Pancreas (tissue), 10 donors: ENCODE measurements around the gene TAF8. TPM values are rescaled to one million over a fixed set of nuclear protein-coding genes. Genes with fewer than 3 reads are reported as not detected.

Source experiments
- ATAC-seq, 4 donors: fragments of 200-7000 bp; cut with Tn5 transposase; one replicate each; pipeline versions ENCODE4 v1.8.0 to v1.9.1; 2020; ENCODE audit warnings: mild to moderate bottlenecking in 4 of 4, moderate library complexity in 4 of 4
- DNase-seq, 6 donors: peaks; one replicate each; pipeline ENCODE4 v3.0.0-alpha.2; 2020
- FAIRE-seq: peaks from 2 replicates; lab custom pipeline; 2012; peaks lifted over from hg19 to GRCh38; lab: Jason Lieb, UNC
- H3K27ac ChIP-seq, 4 donors: fragments of 200-600 bp; sonication (generic); 1 replicate in 3 of 4; 2 replicates in 1 of 4; pipeline versions ENCODE4 v1.5.0 to v1.8.0; 2020
- H3K27me3 ChIP-seq, 4 donors: fragments of 200-600 bp; one replicate each; pipeline ENCODE4 v1.8.0; 2021
- H3K36me3 ChIP-seq, 3 donors: fragments of 200-600 bp; sonication (generic) in 1 of 3; one replicate each; pipeline versions ENCODE4 v1.5.0 to v1.8.0; 2020 to 2021
- H3K4me1 ChIP-seq, 3 donors: fragments of 200-600 bp; one replicate each; pipeline ENCODE4 v1.8.0; 2021
- H3K4me3 ChIP-seq, 4 donors: fragments of 200-600 bp; sonication (generic) in 2 of 4; one replicate each; pipeline versions ENCODE4 v1.5.0 to v1.8.0; 2020 to 2021
- H3K9me3 ChIP-seq, 4 donors: fragments of 200-600 bp; one replicate each; pipeline ENCODE4 v1.8.0; 2021
- WGBS, 2 donors: extraction: QIAGEN DNeasy Blood & Tissue Kit; methylation state at CpG; one replicate each; pipeline ENCODE4 v1.1.7; 2013; 5-methylcytosine and 5-hydroxymethylcytosine counted together
- intact Hi-C, 3 donors: fragments of 100-400 bp; cut with DNase I; formaldehyde crosslinking; loops; one replicate each; pipeline versions ENCODE4 v1.11.1 to v1.14.2; 2022
- polyA plus RNA-seq, 2 donors: library from polyadenylated mRNA; stranded (reverse); fragments of 200-250 nt; gene quantifications; one replicate each; pipeline ENCODE4 v1.2.3, GENCODE V29; 2013
- total RNA-seq, 6 donors: library from RNA; stranded (reverse); fragmentation: NEBNext Ultra II Directional in 4 of 6; extraction: Animal tissue kit (Norgen Biotek cat#: 25700) in 4 of 6; gene quantifications; one replicate each; pipeline versions ENCODE4 v1.2.1 to v1.2.4, GENCODE V29; 2021 to 2023
- TF ChIP-seq, protein P1 (sequence below), 4 donors: fragments of 200-600 bp; sonication (generic) in 3 of 4; IDR thresholded peaks; one replicate each; pipeline versions ENCODE4 v1.5.0 to v1.8.0; 2021; ENCODE audit warnings: antibody characterized with exemption in 4 of 4
- donor health status: healthy with polysubstance abuse.
- donor health status: DM: no; HTN: no; CAD: no; lungs with moderate emphysema.
- donor health status: DM: no; HTN: no; CAD: no.
- donor health status: control.
- donor health status: control.
- donor health status: Bipolar disorder and iron deficiency.
- donor health status: DM: yes; HTN: yes; CAD: no.
- donor health status: DM: no; HTN: no; CAD: no.
- donor health status: DM: no; HTN: no; CAD: no.
- donor health status: DM: yes; HTN: yes; CAD: no.

Gene TAF8
- total and polyA plus RNA-seq, 8 donors: 4.8 to 16.8 (median 8.4) TPM

DNA sequence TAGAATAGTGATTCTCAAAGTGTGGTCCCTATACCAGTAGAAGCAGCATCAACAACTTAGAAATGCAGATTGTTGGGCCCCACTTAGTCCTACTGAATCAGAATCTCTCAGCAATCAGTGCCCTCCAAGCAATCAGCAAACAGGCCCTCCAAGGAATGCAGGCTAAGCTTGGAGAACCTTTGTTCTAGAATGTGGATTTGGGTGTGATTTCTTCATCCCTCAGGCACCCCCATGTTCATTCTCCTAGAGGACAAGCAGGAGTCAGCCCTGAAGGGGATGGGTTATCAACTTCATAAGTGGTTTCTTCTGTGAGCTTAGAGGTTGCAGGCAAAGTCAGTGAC lies 40.5 kb upstream of the TAF8 start:
- ATAC-seq: no peak
- TF ChIP-seq, protein P1, sequence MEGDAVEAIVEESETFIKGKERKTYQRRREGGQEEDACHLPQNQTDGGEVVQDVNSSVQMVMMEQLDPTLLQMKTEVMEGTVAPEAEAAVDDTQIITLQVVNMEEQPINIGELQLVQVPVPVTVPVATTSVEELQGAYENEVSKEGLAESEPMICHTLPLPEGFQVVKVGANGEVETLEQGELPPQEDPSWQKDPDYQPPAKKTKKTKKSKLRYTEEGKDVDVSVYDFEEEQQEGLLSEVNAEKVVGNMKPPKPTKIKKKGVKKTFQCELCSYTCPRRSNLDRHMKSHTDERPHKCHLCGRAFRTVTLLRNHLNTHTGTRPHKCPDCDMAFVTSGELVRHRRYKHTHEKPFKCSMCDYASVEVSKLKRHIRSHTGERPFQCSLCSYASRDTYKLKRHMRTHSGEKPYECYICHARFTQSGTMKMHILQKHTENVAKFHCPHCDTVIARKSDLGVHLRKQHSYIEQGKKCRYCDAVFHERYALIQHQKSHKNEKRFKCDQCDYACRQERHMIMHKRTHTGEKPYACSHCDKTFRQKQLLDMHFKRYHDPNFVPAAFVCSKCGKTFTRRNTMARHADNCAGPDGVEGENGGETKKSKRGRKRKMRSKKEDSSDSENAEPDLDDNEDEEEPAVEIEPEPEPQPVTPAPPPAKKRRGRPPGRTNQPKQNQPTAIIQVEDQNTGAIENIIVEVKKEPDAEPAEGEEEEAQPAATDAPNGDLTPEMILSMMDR (IDR thresholded peaks at IDR 0.05): no peak
- Histone ChIP-seq H3K36me3 (no peaks in the 10 kb centered on the region), H3K4me1 (no peaks in the 10 kb centered on the region), H3K27me3 (no peaks in the 10 kb centered on the region), H3K27ac (no peak overlapping the region), H3K9me3 (no peaks in the 10 kb centered on the region), H3K4me3 (no peak overlapping the region)
- intact Hi-C loops: no loop called here
- DNase-seq: no peak
- FAIRE-seq: no peak

DNA sequence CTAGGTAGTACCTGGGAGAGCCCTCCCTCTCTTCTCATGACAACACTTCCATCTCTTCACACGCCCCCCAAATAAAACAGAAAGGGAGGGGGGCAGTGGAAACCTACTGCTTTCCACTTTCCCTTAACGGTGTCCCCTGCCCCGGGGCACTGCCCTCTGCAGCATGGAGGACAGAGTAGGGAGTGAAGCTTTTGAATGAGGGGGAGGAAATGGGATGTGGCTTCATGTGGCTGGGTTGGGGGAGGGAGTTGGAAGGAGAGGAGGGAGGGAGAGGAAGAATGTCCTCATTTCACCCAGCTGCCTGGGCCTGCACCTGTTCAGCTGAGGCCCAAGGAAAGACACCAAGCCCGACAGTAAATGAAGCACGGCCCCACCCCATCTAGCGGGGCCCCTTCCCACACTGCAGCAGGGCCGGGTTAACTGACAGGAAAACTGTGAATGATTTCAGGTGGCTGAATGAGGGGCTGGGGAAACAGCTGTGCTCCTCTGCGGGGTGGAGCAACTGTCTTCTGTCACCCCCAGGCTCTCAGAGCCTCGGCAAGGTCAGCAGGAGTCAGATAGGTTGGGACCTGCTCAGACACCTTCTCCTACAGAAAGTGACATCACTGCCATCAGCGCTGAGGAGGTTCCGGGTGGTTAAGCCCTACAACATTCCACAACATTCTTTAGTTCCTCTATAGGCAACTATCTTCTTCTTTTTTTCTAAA lies 40.0 kb upstream of the TAF8 start:
- FAIRE-seq (no peak), ATAC-seq (peak in 1 of 4 donors; percentile 56), DNase-seq (no peak)
- Histone ChIP-seq H3K27ac (no peak overlapping the region), H3K4me1 (no peaks in the 10 kb centered on the region), H3K36me3 (no peaks in the 10 kb centered on the region), H3K4me3 (no peak overlapping the region), H3K9me3 (no peaks in the 10 kb centered on the region), H3K27me3 (no peaks in the 10 kb centered on the region)
- intact Hi-C loops: no loop called here
- 64 to 71% methylated on average over 11 of the region's 11 CpGs for WGBS, 2 donors
- TF ChIP-seq, protein P1 (IDR thresholded peaks at IDR 0.05): no peak

DNA sequence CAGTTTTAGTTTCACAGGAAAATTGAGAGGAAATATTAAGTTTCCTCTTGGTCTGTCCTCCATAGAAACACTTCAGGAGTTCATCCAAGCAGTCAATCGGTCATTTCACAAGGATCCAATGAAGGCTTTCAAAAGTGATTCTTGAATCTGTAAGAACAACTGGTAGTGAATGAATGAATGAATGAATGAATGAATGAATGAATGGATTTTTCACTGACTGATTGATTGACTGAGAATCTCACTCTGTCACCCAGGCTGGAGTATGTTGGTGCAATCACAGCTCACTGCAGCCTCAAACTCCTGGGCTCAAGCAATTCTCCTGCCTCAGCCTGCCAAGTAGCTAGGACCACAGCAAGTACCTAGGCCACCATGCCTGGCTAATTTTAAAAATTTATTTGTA lies 39.4 kb upstream of the TAF8 start:
- ATAC-seq (no peak), DNase-seq (no peak), FAIRE-seq (no peak)
- TF ChIP-seq, protein P1 (IDR thresholded peaks at IDR 0.05): no peak
- intact Hi-C loops: no loop called here
- 79 to 91% methylated on average over 1 of the region's 1 CpG for WGBS, 2 donors
- H3K9me3 ChIP-seq: no peaks in the 10 kb centered on the region
- no peaks in the 10 kb centered on the region for H3K36me3 ChIP-seq
- no peaks in the 10 kb centered on the region for H3K4me1 ChIP-seq
- H3K4me3 ChIP-seq: no peak overlapping the region
- no peak overlapping the region for H3K27ac ChIP-seq
- H3K27me3 ChIP-seq: no peaks in the 10 kb centered on the region

DNA sequence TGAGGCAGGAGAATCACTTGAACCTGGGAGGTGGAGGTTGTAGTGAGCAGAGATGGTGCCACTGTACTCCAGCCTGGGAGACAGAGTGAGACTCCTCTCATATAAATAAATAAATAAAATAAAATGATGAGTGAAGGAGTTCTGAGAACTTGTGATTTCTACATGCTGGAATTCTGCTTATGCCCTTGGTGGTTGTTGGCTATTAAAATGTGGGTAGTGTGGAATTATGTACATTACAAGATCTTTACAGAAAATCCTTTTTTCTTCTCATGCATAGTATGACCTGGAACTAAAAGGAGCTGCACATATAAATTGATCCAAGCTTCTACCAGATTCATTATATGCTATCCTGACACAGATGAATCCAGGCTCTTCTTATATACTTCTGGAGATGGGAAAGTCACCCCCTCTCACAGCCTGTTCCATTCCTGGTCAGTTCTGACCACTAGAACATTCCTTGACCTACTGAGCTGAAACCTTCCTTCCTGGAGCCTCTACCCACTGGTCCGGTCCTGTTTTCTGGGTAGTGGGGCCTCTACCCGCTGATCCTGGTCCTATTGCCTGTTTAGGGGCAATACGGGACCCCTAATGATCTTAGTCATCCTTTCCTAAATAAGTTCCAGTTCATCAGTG lies 37.7 kb upstream of the TAF8 start:
- DNase-seq: no peak
- H3K27ac ChIP-seq: no peak overlapping the region
- no peaks in the 10 kb centered on the region for H3K36me3 ChIP-seq
- ATAC-seq: no peak
- 95 to 97% methylated on average over 3 of the region's 3 CpGs for WGBS, 2 donors
- no peak overlapping the region for H3K4me3 ChIP-seq
- no peaks in the 10 kb centered on the region for H3K27me3 ChIP-seq
- intact Hi-C loops: no loop called here
- no peak for FAIRE-seq
- H3K9me3 ChIP-seq: no peaks in the 10 kb centered on the region
- TF ChIP-seq, protein P1 (IDR thresholded peaks at IDR 0.05): no peak
- no peaks in the 10 kb centered on the region for H3K4me1 ChIP-seq

DNA sequence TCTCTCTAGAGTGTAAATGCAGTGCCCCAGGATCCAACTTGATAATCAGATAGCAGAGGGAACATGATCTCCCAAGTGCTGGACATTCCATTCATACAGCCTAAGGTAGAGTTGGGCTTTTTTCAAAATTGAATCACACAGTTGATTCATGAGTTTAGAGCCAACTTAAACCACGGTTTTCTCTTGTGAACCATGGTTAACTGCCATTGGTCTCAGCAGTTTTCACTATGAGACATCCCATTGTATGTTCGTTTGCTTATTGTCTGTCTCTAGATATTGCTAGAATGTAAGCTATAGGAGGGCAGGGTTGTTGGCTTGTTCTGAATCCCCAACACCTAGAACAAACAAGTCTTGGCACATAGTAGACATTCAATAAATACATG lies 37.2 kb upstream of the TAF8 start:
- H3K27me3 ChIP-seq: no peaks in the 10 kb centered on the region
- no peak overlapping the region for H3K27ac ChIP-seq
- no peaks in the 10 kb centered on the region for H3K4me1 ChIP-seq
- 75 to 76% methylated on average over 2 of the region's 2 CpGs for WGBS, 2 donors
- no peak overlapping the region for H3K4me3 ChIP-seq
- no peaks in the 10 kb centered on the region for H3K36me3 ChIP-seq
- ATAC-seq (no peak), DNase-seq (no peak), FAIRE-seq (no peak)
- intact Hi-C loops: no loop called here
- TF ChIP-seq, protein P1 (IDR thresholded peaks at IDR 0.05): no peak
- no peaks in the 10 kb centered on the region for H3K9me3 ChIP-seq
